ENCODE measurements around the gene INPP5K. TPM values are rescaled to one million over a fixed set of nuclear protein-coding genes. Genes with fewer than 3 reads are reported as not detected.

The INPP5K gene
- total RNA-seq, 1 donor from 2014 or later = 73.7 TPM

GRCh38 chr17:1561420-1562175 is 45.2 kb upstream of the INPP5K start:
- peak; percentile 16 to 46 (median 17) for TF ChIP-seq CTCF (IDR thresholded peaks at IDR 0.05)
- peak overlapping the region; percentile 97 to 98 for H3K4me3 ChIP-seq
- H3K27me3 ChIP-seq = no peaks in the 10 kb centered on the region
- H3K27ac ChIP-seq = peak overlapping the region; percentile 89 to 91
- peaks cover 7 to 17% of the 10 kb centered on the region in 2 donors for H3K4me1 ChIP-seq
- H3K9me3 ChIP-seq = no peaks in the 10 kb centered on the region
- no peaks in the 10 kb centered on the region for H3K36me3 ChIP-seq
- DNase-seq (ENCODE audit: low spot score in 2 of 2) = no peak
- intact Hi-C loops (cut with DNase I) = loop anchor here (5.0 to 10.0 kb wide), 2 partner anchors 156 to 483 kb away; partner anchors contain the start of gene OVCA2

GRCh38 chr17:1560858-1561355 is 44.5 kb upstream of the INPP5K start:
- intact Hi-C loops (cut with DNase I) = loop anchor here (5.0 to 10.0 kb wide), 2 partner anchors 156 to 484 kb away; partner anchors contain the start of gene OVCA2
- Histone ChIP-seq H3K27ac (peak overlapping the region in 1 of 2 donors; percentile 91), H3K4me1 (peaks cover 7 to 17% of the 10 kb centered on the region in 2 donors), H3K4me3 (peak overlapping the region; percentile 97 to 98), H3K9me3 (no peaks in the 10 kb centered on the region), H3K36me3 (no peaks in the 10 kb centered on the region), H3K27me3 (no peaks in the 10 kb centered on the region)
- no peak for DNase-seq (ENCODE audit: low spot score in 2 of 2)
- no peak for TF ChIP-seq CTCF (IDR thresholded peaks at IDR 0.05)

- H3K4me1 ChIP-seq = peaks cover 7 to 17% of the 10 kb centered on the region in 2 donors
- no peaks in the 10 kb centered on the region for H3K9me3 ChIP-seq
- no peaks in the 10 kb centered on the region for H3K27me3 ChIP-seq
- no peak for TF ChIP-seq CTCF (IDR thresholded peaks at IDR 0.05)
- no peak for DNase-seq (ENCODE audit: low spot score in 2 of 2)
- no peak overlapping the region for H3K27ac ChIP-seq
- intact Hi-C loops (cut with DNase I) = loop anchor here (5.0 to 10.0 kb wide), 2 partner anchors 157 to 485 kb away; partner anchors contain the start of gene OVCA2
- H3K4me3 ChIP-seq = no peak overlapping the region
- no peaks in the 10 kb centered on the region for H3K36me3 ChIP-seq
Observed at GRCh38 chr17:1560101-1560857, 43.9 kb upstream of the INPP5K start.

- DNase-seq (ENCODE audit: low spot score in 2 of 2) = no peak
- Histone ChIP-seq H3K36me3 (no peaks in the 10 kb centered on the region), H3K4me3 (no peak overlapping the region), H3K4me1 (peaks cover 7 to 17% of the 10 kb centered on the region in 2 donors), H3K9me3 (no peaks in the 10 kb centered on the region), H3K27me3 (no peaks in the 10 kb centered on the region), H3K27ac (no peak overlapping the region)
- intact Hi-C loops (cut with DNase I) = loop anchor here (5.0 to 10.0 kb wide), 2 partner anchors 158 to 485 kb away; partner anchors contain the start of gene OVCA2
- TF ChIP-seq CTCF (IDR thresholded peaks at IDR 0.05) = no peak
Observed at GRCh38 chr17:1559047-1560043, 42.9 kb upstream of the INPP5K start.

GRCh38 chr17:1558401-1558800 is 42.0 kb upstream of the INPP5K start:
- peaks cover 7 to 17% of the 10 kb centered on the region in 2 donors for H3K4me1 ChIP-seq
- DNase-seq (ENCODE audit: low spot score in 2 of 2) = no peak
- no peaks in the 10 kb centered on the region for H3K27me3 ChIP-seq
- H3K27ac ChIP-seq = no peak overlapping the region
- no peaks in the 10 kb centered on the region for H3K9me3 ChIP-seq
- no peak for TF ChIP-seq CTCF (IDR thresholded peaks at IDR 0.05)
- no peak overlapping the region for H3K4me3 ChIP-seq
- peaks cover 0 to 6% of the 10 kb centered on the region in 2 donors for H3K36me3 ChIP-seq
- intact Hi-C loops (cut with DNase I) = no loop called here

Data from ascending aorta (tissue), 2 donors.